T-cell (primary cell): ENCODE data around the gene SPTB. TPM values are rescaled to one million over a fixed set of nuclear protein-coding genes. Genes with fewer than 3 reads are reported as not detected.

Experiments
- ATAC-seq, 4 experiments: fragments of 200-7000 bp in 3 of 4; fragments of 150-1000 bp in 1 of 4; cut with Tn5 transposase; replicated peaks in 1 of 4; 1 replicate in 3 of 4; 2 replicates in 1 of 4; pipeline ENCODE4 v1.10.0; 2021; ENCODE audit warnings: moderate library complexity in 3 of 4, mild to moderate bottlenecking in 2 of 4, moderate number of reproducible peaks in 1 of 4
- CTCF ChIA-PET, 2 donors: fragments of 300-600 bp; sonication (Branson Sonifier 250); formaldehyde crosslinking; loops; one replicate each; lab custom pipeline; 2022; ENCODE audit warnings: antibody characterized with exemption in 2 of 2; lab: Charles Lee
- POLR2A ChIA-PET, 2 donors: fragments of 300-600 bp; sonication (Branson Sonifier 250); formaldehyde crosslinking; loops; one replicate each; lab custom pipeline; 2022; ENCODE audit warnings: antibody characterized with exemption in 2 of 2; lab: Charles Lee
- DNase-seq, 35 experiments: peaks; one replicate each; pipeline versions ENCODE4 v3.0.0 to v3.0.0-alpha.2; 2013 to 2023
- H3K27ac ChIP-seq: one replicate; pipeline ENCODE4 v1.5.1; 2013; ENCODE audit warnings: low read length
- H3K27me3 ChIP-seq, 2 experiments: replicated peaks in 1 of 2; 1 replicate in 1 of 2; 2 replicates in 1 of 2; pipeline versions ENCODE4 v1.6.1 to v1.7.0; 2013; ENCODE audit warnings: low read length in 1 of 2, mixed read lengths in 1 of 2; ENCODE audit not compliant: control insufficient read depth in 2 of 2, insufficient read depth in 2 of 2; ENCODE audit errors: extremely low read depth in 1 of 2
- H3K36me3 ChIP-seq, 2 donors: 1 replicate in 1 of 2; 2 replicates in 1 of 2; pipeline versions ENCODE4 v1.6.1 to v1.7.0; 2013; ENCODE audit warnings: low read length in 1 of 2; ENCODE audit not compliant: control insufficient read depth in 2 of 2, insufficient read depth in 1 of 2; ENCODE audit errors: extremely low read depth in 1 of 2
- H3K4me1 ChIP-seq, 2 experiments: 1 replicate in 1 of 2; 2 replicates in 1 of 2; pipeline versions ENCODE4 v1.6.1 to v1.7.0; 2013; ENCODE audit warnings: low read length in 2 of 2, mixed read lengths in 1 of 2; ENCODE audit not compliant: insufficient read depth in 2 of 2, control insufficient read depth in 1 of 2; ENCODE audit errors: extremely low read depth in 1 of 2
- H3K4me3 ChIP-seq, 2 donors: 1 replicate in 1 of 2; 2 replicates in 1 of 2; pipeline versions ENCODE4 v1.5.1 to v1.7.0; 2013; ENCODE audit warnings: mild to moderate bottlenecking in 2 of 2, low read length in 1 of 2, moderate library complexity in 1 of 2; ENCODE audit not compliant: control insufficient read depth in 1 of 2; ENCODE audit errors: extremely low read depth in 1 of 2
- H3K9me3 ChIP-seq: 2 replicates; pipeline ENCODE4 v1.7.0; 2013
- H3K27ac Mint-ChIP-seq, 2 donors: one replicate each; pipeline ENCODE4 v1.8.0; 2020 to 2021; ENCODE audit warnings: mild to moderate bottlenecking in 2 of 2, mixed read lengths in 2 of 2
- H3K27me3 Mint-ChIP-seq, 2 donors: one replicate each; pipeline ENCODE4 v1.8.0; 2021 to 2022; ENCODE audit warnings: mixed read lengths in 2 of 2
- H3K36me3 Mint-ChIP-seq: one replicate; pipeline ENCODE4 v1.8.0; 2021; ENCODE audit warnings: mixed read lengths
- H3K4me1 Mint-ChIP-seq, 3 donors: one replicate each; pipeline ENCODE4 v1.8.0; 2020 to 2022; ENCODE audit warnings: mixed read lengths in 3 of 3, mild to moderate bottlenecking in 1 of 3
- H3K4me3 Mint-ChIP-seq, 3 donors: one replicate each; pipeline ENCODE4 v1.8.0; 2020 to 2022; ENCODE audit warnings: mild to moderate bottlenecking in 3 of 3, mixed read lengths in 3 of 3, moderate library complexity in 3 of 3
- H3K9me3 Mint-ChIP-seq, 3 donors: one replicate each; pipeline ENCODE4 v1.8.0; 2020 to 2022; ENCODE audit warnings: mixed read lengths in 3 of 3
- WGBS: methylation state at CpG from one replicate; pipeline ENCODE4 v1.1.5; 2013; ENCODE audit warnings: missing lambda C conversion rate; ENCODE audit not compliant: insufficient coverage; 5-methylcytosine and 5-hydroxymethylcytosine counted together
- total RNA-seq, 35 experiments: library from RNA in 6 of 35; stranded (reverse) in 6 of 35; fragments of 120-200 nt in 1 of 35; gene quantifications; one replicate each; pipeline versions ENCODE4 v1.2.1 to v1.2.4 and lab custom pipeline; 2013 to 2026

SPTB gene
- total RNA-seq (under 1 TPM; 0.07 to 0.13 (median 0.09) TPM), total RNA-seq (lab: John Stamatoyannopoulos, UW) (0 to 0.70 (median 0.20) reads per million in 29 experiments)
- total RNA-seq (2013), result 0.24 TPM

DNA sequence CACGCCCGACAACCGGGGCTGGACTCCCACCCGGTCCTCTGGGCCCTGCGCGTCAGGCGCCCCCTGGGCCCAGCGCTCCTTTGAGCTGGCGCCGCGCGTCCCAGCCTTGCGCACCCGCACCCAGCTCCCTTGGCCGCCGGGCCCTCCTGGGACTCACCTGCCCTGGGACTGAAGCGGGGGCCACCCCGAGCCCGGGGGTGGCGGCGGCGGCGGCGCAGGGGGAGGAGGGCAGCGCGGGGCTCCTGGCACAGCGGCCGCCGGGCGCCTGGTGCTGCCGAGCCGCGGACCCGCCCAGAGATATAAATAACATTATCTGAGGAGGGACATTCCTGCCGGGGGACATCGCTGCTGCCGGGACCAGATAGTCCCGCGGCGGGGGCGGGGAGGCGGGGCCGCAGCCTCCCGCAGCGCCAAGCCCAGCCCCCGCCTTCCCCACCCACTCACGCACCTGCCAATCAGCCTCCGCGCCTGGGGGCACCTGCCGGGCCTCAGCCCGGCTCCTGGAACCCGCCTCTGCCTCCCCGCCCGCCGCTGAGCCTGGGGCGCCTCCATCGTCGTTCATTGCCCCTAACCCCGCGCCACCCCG, at the start of gene SPTB:
Gene SPTB (minus strand): TSS at position 273 of the 586 bp plus-strand sequence. CDS start 56,813 bp downstream, outside the sequence.
- Mint-ChIP-seq H3K36me3 (no peaks in the 10 kb centered on the region), H3K27ac (no peak within 1 kb of the TSS), H3K4me3 (peak within 1 kb of the TSS; percentile 82 to 85 (median 82)), H3K4me1 (peaks cover 0 to 8% (median 8%) of the 10 kb centered on the region in 3 donors), H3K9me3 (no peaks in the 10 kb centered on the region), H3K27me3 (peaks cover 17 to 45% of the 10 kb centered on the region in 2 donors)
- Histone ChIP-seq H3K4me3 (peak within 1 kb of the TSS; percentile 61 to 64), H3K4me1 (peaks cover 4 to 16% of the 10 kb centered on the region in 2 experiments), H3K27ac (no peak within 1 kb of the TSS), H3K9me3 (no peaks in the 10 kb centered on the region), H3K27me3 (peaks cover 14 to 29% of the 10 kb centered on the region in 2 experiments), H3K36me3 (no peaks in the 10 kb centered on the region)
- ATAC-seq, result peak; percentile 80 to 86 (median 82)
- CTCF ChIA-PET, result interaction anchor here (0.6 to 2.8 kb wide), 8 partner anchors 10 to 107 kb away, joined by 3 to 15 read pairs (median 3); partner anchors contain the start of gene FNTB (in 1 of the 2)
- POLR2A ChIA-PET, result no interaction called here
- peak in 34 of 35 experiments; percentile 19 to 62 (median 44) for DNase-seq
- WGBS, result under 1% methylated on average over 54 of the region's 61 CpGs

DNA sequence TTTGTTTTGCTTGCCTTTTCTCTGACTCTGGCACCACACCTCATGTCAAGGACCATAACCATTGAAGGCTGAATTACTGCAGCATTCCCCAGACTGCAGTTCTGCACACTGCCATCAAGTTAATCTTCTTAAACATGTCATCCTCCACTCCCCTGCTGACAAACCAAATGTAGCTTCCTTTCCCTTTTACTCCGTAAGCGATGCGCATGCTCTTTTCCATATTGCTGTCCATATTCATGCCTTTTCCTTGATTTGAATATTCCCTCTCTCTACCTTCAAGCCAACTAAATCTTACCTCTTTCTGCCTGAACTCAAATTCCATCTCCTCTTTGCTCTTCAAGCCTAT, 49.3 kb upstream of the SPTB start:
- H3K27ac ChIP-seq, result peak overlapping the region; percentile 82
- H3K4me3 Mint-ChIP-seq, result no peak overlapping the region
- POLR2A ChIA-PET, result interaction anchor here in 1 of 2 donors (0.6 kb wide), 1 partner anchor 28 kb away, joined by 14 read pairs; no protein-coding TSS in a partner anchor
- peaks cover 43% of the 10 kb centered on the region for H3K36me3 Mint-ChIP-seq
- peak in 6 of 35 experiments; percentile 6 to 42 (median 14) for DNase-seq
- H3K27me3 Mint-ChIP-seq, result no peaks in the 10 kb centered on the region
- H3K27me3 ChIP-seq, result no peaks in the 10 kb centered on the region
- H3K36me3 ChIP-seq, result peaks cover 0 to 74% of the 10 kb centered on the region in 2 donors
- no peaks in the 10 kb centered on the region for H3K9me3 ChIP-seq
- no peak overlapping the region for H3K27ac Mint-ChIP-seq
- 46% methylated on average over 3 of the region's 3 CpGs for WGBS
- no peak for ATAC-seq
- peaks cover 38 to 51% of the 10 kb centered on the region in 2 experiments for H3K4me1 ChIP-seq
- H3K4me3 ChIP-seq, result peak overlapping the region; percentile 18 to 20
- CTCF ChIA-PET, result no interaction called here
- no peaks in the 10 kb centered on the region for H3K9me3 Mint-ChIP-seq
- H3K4me1 Mint-ChIP-seq, result peaks cover 28 to 32% (median 29%) of the 10 kb centered on the region in 3 donors

DNA sequence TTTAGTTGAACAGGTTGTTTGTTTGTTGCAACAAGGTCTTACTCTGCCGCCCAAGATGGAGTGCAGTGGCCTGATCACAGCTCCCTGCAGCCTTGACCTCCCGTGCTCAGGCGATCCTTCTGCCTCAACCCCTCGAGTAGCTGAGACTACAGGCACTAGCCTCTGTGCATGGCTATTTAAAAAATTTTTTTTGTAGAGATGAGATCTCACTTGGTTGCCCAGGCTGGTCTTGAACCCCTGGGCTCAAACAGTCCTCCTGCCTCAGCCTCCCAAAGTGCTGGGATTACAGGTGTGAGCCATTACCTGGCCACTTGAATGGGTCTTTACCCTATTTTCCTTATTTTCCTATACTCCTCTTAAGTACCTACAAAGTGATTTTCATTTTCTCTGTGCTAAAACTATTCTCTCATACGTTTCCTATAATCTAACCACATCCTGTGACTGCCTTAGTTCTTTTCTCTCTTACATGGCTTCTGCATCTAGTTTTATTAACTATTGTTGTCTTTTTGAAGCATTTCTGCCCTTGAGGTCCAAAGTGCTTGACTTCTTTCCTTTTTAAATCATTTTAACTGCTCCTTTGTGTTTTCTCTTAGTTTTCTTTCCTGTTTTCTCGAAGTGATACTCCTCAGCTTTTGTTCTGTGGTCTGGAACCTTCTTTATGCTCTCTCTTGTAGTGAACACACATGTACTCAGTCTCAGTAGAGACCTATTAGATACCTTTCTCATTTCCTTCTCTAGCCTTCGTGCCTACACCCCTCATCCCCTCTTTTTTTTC, 48.7 kb upstream of the SPTB start:
- H3K9me3 Mint-ChIP-seq, result no peaks in the 10 kb centered on the region
- peaks cover 0 to 71% of the 10 kb centered on the region in 2 donors for H3K36me3 ChIP-seq
- peak; percentile 76 to 86 (median 82) for ATAC-seq
- POLR2A ChIA-PET, result interaction anchor here in 1 of 2 donors (0.6 to 2.4 kb wide), 2 partner anchors 14 to 28 kb away, joined by 10 to 14 read pairs; partner anchors contain the start of gene CHURC1
- peaks cover 32 to 33% (median 32%) of the 10 kb centered on the region in 3 donors for H3K4me1 Mint-ChIP-seq
- 20% methylated on average over 3 of the region's 7 CpGs for WGBS
- H3K27me3 ChIP-seq, result no peaks in the 10 kb centered on the region
- peak overlapping the region; percentile 82 for H3K27ac ChIP-seq
- H3K4me3 ChIP-seq, result peak overlapping the region; percentile 20 to 30
- CTCF ChIA-PET, result interaction anchor here in 1 of 2 donors (0.7 to 1.6 kb wide), 2 partner anchors 13 to 48 kb away, joined by 3 to 13 read pairs; partner anchors contain the start of gene CHURC1
- no peaks in the 10 kb centered on the region for H3K27me3 Mint-ChIP-seq
- no peak overlapping the region for H3K27ac Mint-ChIP-seq
- peaks cover 38 to 52% of the 10 kb centered on the region in 2 experiments for H3K4me1 ChIP-seq
- no peaks in the 10 kb centered on the region for H3K9me3 ChIP-seq
- DNase-seq, result peak in 4 of 35 experiments; percentile 3 to 60 (median 15)
- H3K4me3 Mint-ChIP-seq, result no peak overlapping the region
- peaks cover 43% of the 10 kb centered on the region for H3K36me3 Mint-ChIP-seq

DNA sequence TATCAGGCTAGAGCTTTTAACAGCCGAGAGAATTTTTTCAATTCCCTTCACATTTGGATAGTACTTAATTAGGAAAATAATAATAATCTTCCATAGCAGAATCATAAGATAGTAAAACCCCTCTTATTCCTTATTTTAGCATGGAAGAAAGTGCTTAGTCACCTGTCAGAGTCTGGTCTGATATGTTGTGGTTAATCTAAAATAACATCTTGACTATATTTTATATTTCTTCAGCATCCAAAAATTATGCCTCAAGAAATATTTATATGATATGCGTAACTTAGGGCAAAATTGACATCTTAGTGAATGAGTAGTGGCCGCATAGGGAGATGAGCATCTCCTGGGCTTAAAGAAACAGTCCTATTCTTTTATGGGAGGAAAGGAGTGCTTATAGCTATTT, 47.3 kb upstream of the SPTB start:
- peaks cover 32 to 37% (median 35%) of the 10 kb centered on the region in 3 donors for H3K4me1 Mint-ChIP-seq
- peaks cover 35% of the 10 kb centered on the region for H3K36me3 Mint-ChIP-seq
- DNase-seq (no peak), ATAC-seq (no peak)
- ChIA-PET CTCF (interaction anchor here (0.7 to 1.6 kb wide), 4 partner anchors 8 to 12 kb away, joined by 3 to 13 read pairs (median 4); partner anchors contain the start of gene CHURC1 (in 1 of the 2)), POLR2A (interaction anchor here (0.7 to 2.4 kb wide), 2 partner anchors 12 to 45 kb away, joined by 3 to 10 read pairs; partner anchors contain the start of gene CHURC1 (in 1 of the 2))
- no peak overlapping the region for H3K4me3 Mint-ChIP-seq
- no peaks in the 10 kb centered on the region for H3K27me3 Mint-ChIP-seq
- H3K27ac ChIP-seq, result peak overlapping the region; percentile 82
- no peaks in the 10 kb centered on the region for H3K9me3 Mint-ChIP-seq
- no peak overlapping the region for H3K4me3 ChIP-seq
- H3K36me3 ChIP-seq, result peaks cover 0 to 60% of the 10 kb centered on the region in 2 donors
- H3K9me3 ChIP-seq, result no peaks in the 10 kb centered on the region
- 90% methylated on average over 2 of the region's 3 CpGs for WGBS
- H3K27ac Mint-ChIP-seq, result peak overlapping the region; percentile 75 to 83
- H3K4me1 ChIP-seq, result peaks cover 38 to 52% of the 10 kb centered on the region in 2 experiments
- H3K27me3 ChIP-seq, result no peaks in the 10 kb centered on the region

- peak overlapping the region; percentile 75 to 83 for H3K27ac Mint-ChIP-seq
- Histone ChIP-seq H3K27ac (peak overlapping the region; percentile 82), H3K36me3 (peaks cover 0 to 58% of the 10 kb centered on the region in 2 donors), H3K4me1 (peaks cover 38 to 48% of the 10 kb centered on the region in 2 experiments), H3K27me3 (no peaks in the 10 kb centered on the region), H3K9me3 (no peaks in the 10 kb centered on the region), H3K4me3 (no peak overlapping the region)
- POLR2A ChIA-PET, result interaction anchor here (0.6 to 3.8 kb wide), 4 partner anchors 12 to 384 kb away, joined by 3 to 20 read pairs (median 7); partner anchors contain the start of gene CHURC1 (in 2 of the 2)
- peaks cover 37 to 43% (median 38%) of the 10 kb centered on the region in 3 donors for H3K4me1 Mint-ChIP-seq
- peak overlapping the region in 1 of 3 donors; percentile 24 for H3K4me3 Mint-ChIP-seq
- CTCF ChIA-PET, result interaction anchor here (1.3 to 1.6 kb wide), 3 partner anchors 7 to 11 kb away, joined by 3 to 13 read pairs (median 4); partner anchors contain the start of gene CHURC1 (in 1 of the 2)
- H3K27me3 Mint-ChIP-seq, result no peaks in the 10 kb centered on the region
- WGBS, result no CpG with 5 or more reads among the region's 4 CpGs
- DNase-seq, result no peak
- no peak for ATAC-seq
- H3K9me3 Mint-ChIP-seq, result no peaks in the 10 kb centered on the region
- H3K36me3 Mint-ChIP-seq, result peaks cover 39% of the 10 kb centered on the region
Measured at GRCh38 chr14:64926398-64926995, 46.8 kb upstream of the SPTB start.
